ENCODE data around the gene SPSB3. TPM values are rescaled to one million over a fixed set of nuclear protein-coding genes. Genes with fewer than 3 reads are reported as not detected.
A peak's percentile ranks its signal among the peaks of the same experiment; 100 is the strongest.

SPSB3 gene
- total and polyA plus RNA-seq, 9 of the 15 experiments (the other 6 are each of a cell fraction or from before 2014, with no cell fraction given) = 0.39 to 37.4 (median 7.1) TPM

DNA sequence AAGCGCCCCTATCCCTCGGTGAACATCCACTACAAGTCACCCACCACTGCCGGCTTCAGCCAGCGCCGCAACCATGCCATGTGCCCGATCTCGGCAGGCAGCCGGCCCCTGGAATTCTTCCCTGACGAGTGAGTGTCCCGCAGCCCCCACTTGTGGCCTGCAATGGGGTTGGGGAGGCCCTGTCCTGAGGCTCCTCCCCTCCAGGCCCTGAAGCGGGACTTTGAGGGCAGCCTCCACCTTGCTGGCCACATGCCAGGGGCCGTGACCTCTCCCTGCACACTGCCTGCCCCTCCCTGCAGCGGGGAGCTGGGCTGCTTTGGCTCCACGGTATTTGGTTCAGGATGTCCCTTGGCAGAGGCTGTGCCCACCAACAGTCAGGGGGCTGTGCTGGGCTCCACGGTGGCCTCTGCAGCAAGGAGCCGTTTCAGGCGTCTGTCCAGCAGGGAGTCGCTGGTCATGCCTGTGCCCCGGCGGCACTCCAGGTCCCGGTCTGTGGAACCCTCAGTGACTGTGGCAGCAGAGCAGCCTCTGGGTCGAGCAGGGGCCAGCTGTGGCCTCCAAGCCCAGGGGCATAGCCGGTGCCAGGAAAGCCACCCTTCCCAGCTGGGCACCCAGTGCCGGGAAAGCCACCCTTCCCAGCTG lies 19.4 kb downstream of the SPSB3 start:
- peak; percentile 77 to 85 (median 81) for DNase-seq (ENCODE audit: extremely low read depth in 1 of 4, low spot score in 3 of 4)
- Histone ChIP-seq H3K4me2 (ENCODE audit: insufficient read depth, low read length) (no peak overlapping the region; the same call in 1 of the 2 replicates), H3K36me3 (ENCODE audit: control insufficient read depth, insufficient read depth, low read length) (peaks cover 72% of the 10 kb centered on the region; the same call in 2 of the 3 replicates), H3K9ac (ENCODE audit: insufficient read depth in 1 of 2, low read depth in 2 of 2, low read length in 2 of 2) (peak overlapping the region; percentile 34 to 79), H3K4me1 (replicated peaks in 1 of 2; ENCODE audit: control insufficient read depth in 2 of 2, insufficient read depth in 2 of 2, low read length in 2 of 2) (peaks cover 9 to 84% of the 10 kb centered on the region in 2 experiments; a peak in 4 of 5 replicates), H3K27me3 (ENCODE audit: control insufficient read depth in 2 of 2, insufficient read depth in 2 of 2, low read length in 2 of 2) (no peaks in the 10 kb centered on the region), H2AFZ (ENCODE audit: low read depth, low read length) (0 out of 2 replicates have a peak overlapping the region, but pooled peaks have one; percentile 51), H3K9me1 (ENCODE audit: control insufficient read depth, insufficient read depth, low read length) (no peaks in the 10 kb centered on the region), H3K9me3 (replicated peaks; ENCODE audit: control insufficient read depth, insufficient read depth, low read depth, low read length) (no peaks in the 10 kb centered on the region), H3K79me2 (ENCODE audit: control insufficient read depth, insufficient read depth, low read length) (no peaks in the 10 kb centered on the region; the same call in 2 of the 3 replicates), H3K4me3 (no peak overlapping the region), H4K20me1 (replicated peaks; ENCODE audit: control insufficient read depth, insufficient read depth, low read length) (no peaks in the 10 kb centered on the region), H3K27ac (ENCODE audit: extremely low read depth, low read depth, low read length) (peak overlapping the region; percentile 35; the same call in 1 of the 3 replicates)
- POLR2A ChIA-PET = interaction anchor here (0.6 to 1.6 kb wide), 2 partner anchors 9 to 1045 kb away, joined by 3 to 9 read pairs; partner anchors contain the start of genes EME2 and MRPS34
- WGBS (ENCODE audit: insufficient coverage, low coverage, missing lambda C conversion rate) = 65% methylated on average over 18 of the region's 24 CpGs
- peak; percentile 76 for FAIRE-seq
- in situ Hi-C loops (cut with MboI) (loop anchor here (5.0 kb wide), 1 partner anchor 51 kb away; no protein-coding TSS in a partner anchor), intact Hi-C loops (cut with micrococcal nuclease) (no loop called here)
- CTCF ChIA-PET (ENCODE audit: low intra/inter-chr PET ratio) = no interaction called here
- BruUV-seq (replicated peaks) = no TSS peak
- ATAC-seq = peak; percentile 79
- TF ChIP-seq CBFA2T3 (IDR thresholded peaks at IDR 0.05) (no peak), SMARCA4 (IDR thresholded peaks at IDR 0.05) (no peak), NR2F6 (CRISPR knock-in tag; IDR thresholded peaks at IDR 0.05) (no peak), FOS (IDR thresholded peaks at IDR 0.05; ENCODE audit: extremely low read depth, insufficient read length) (no peak), ZNF12 (CRISPR knock-in tag; IDR thresholded peaks at IDR 0.05) (no peak), MCM2 (IDR thresholded peaks at IDR 0.05; ENCODE audit: low read depth) (no peak), ZNF445 (CRISPR knock-in tag; IDR thresholded peaks at IDR 0.05; ENCODE audit: low read depth) (no peak), ARID2 (IDR thresholded peaks at IDR 0.05) (no peak), DNMT1 (IDR thresholded peaks at IDR 0.05) (no peak), RBFOX2 (IDR thresholded peaks at IDR 0.05; ENCODE audit: low read depth, low read length) (0 out of 2 replicates have a peak, but pooled peaks have one; percentile 7), FIP1L1 (IDR thresholded peaks at IDR 0.05; ENCODE audit: low read depth, low read length, poor library complexity, severe bottlenecking) (no peak), RBM39 (optimal IDR thresholded peaks at IDR 0.05; ENCODE audit: low read depth, low read length) (no peak), ZNF561 (CRISPR knock-in tag; conservative IDR thresholded peaks at IDR 0.05) (no peak), BRCA1 (IDR thresholded peaks at IDR 0.05) (no peak), BRCA1 (CRISPR knock-in tag; IDR thresholded peaks at IDR 0.05) (0 out of 2 replicates have a peak, but pooled peaks have one; percentile 22), POLR2G (IDR thresholded peaks at IDR 0.05; ENCODE audit: low read depth, low read length) (peak; percentile 61), ETV5 (CRISPR knock-in tag; IDR thresholded peaks at IDR 0.05; ENCODE audit: low read depth) (no peak), ZNF830 (CRISPR knock-in tag; IDR thresholded peaks at IDR 0.05) (no peak)
- TF ChIP-seq, protein P1, sequence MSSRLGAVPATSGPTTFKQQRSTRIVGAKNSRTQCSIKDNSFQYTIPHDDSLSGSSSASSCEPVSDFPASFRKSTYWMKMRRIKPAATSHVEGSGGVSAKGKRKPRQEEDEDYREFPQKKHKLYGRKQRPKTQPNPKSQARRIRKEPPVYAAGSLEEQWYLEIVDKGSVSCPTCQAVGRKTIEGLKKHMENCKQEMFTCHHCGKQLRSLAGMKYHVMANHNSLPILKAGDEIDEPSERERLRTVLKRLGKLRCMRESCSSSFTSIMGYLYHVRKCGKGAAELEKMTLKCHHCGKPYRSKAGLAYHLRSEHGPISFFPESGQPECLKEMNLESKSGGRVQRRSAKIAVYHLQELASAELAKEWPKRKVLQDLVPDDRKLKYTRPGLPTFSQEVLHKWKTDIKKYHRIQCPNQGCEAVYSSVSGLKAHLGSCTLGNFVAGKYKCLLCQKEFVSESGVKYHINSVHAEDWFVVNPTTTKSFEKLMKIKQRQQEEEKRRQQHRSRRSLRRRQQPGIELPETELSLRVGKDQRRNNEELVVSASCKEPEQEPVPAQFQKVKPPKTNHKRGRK (tag; IDR thresholded peaks at IDR 0.05) = no peak
- TF ChIP-seq, protein P2, sequence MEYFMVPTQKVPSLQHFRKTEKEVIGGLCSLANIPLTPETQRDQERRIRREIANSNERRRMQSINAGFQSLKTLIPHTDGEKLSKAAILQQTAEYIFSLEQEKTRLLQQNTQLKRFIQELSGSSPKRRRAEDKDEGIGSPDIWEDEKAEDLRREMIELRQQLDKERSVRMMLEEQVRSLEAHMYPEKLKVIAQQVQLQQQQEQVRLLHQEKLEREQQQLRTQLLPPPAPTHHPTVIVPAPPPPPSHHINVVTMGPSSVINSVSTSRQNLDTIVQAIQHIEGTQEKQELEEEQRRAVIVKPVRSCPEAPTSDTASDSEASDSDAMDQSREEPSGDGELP (CRISPR knock-in tag; IDR thresholded peaks at IDR 0.05; ENCODE audit: borderline replicate concordance) = 0 out of 2 replicates have a peak, but pooled peaks have one; percentile 1
- TF ChIP-seq, protein P3, sequence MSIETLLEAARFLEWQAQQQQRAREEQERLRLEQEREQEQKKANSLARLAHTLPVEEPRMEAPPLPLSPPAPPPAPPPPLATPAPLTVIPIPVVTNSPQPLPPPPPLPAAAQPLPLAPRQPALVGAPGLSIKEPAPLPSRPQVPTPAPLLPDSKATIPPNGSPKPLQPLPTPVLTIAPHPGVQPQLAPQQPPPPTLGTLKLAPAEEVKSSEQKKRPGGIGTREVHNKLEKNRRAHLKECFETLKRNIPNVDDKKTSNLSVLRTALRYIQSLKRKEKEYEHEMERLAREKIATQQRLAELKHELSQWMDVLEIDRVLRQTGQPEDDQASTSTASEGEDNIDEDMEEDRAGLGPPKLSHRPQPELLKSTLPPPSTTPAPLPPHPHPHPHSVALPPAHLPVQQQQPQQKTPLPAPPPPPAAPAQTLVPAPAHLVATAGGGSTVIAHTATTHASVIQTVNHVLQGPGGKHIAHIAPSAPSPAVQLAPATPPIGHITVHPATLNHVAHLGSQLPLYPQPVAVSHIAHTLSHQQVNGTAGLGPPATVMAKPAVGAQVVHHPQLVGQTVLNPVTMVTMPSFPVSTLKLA (conservative IDR thresholded peaks at IDR 0.05) = no peak

All from K562 (cell line).